Cortex of kidney (tissue), 1 donor: ENCODE data around the gene KIAA1671.

ENCODE experiments used
- DNase-seq: peaks from one replicate; lab custom pipeline; 2025; lab: John Stamatoyannopoulos, UW

The KIAA1671 gene

GRCh38 chr22:25147642-25147928 lies 195.1 kb downstream of the KIAA1671 start:
- no peak for DNase-seq

- no peak for DNase-seq
These were observed 195.7 kb downstream of the KIAA1671 start for GRCh38 chr22:25148149-25148691.

GRCh38 chr22:25149014-25149413 lies 196.5 kb downstream of the KIAA1671 start:
- no peak for DNase-seq

GRCh38 chr22:25153961-25154666 lies 201.6 kb downstream of the KIAA1671 start:
- DNase-seq = no peak

GRCh38 chr22:25154667-25154999 lies 202.1 kb downstream of the KIAA1671 start:
- no peak for DNase-seq

GRCh38 chr22:25156736-25157135 lies 204.2 kb downstream of the KIAA1671 start:
- DNase-seq = no peak

- no peak for DNase-seq
These were observed 206.5 kb downstream of the KIAA1671 start for GRCh38 chr22:25159028-25159427.

GRCh38 chr22:25160120-25160996 lies 207.8 kb downstream of the KIAA1671 start:
- no peak for DNase-seq

GRCh38 chr22:25161017-25161915 lies 208.8 kb downstream of the KIAA1671 start:
- no peak for DNase-seq

- no peak for DNase-seq
These were observed 209.5 kb downstream of the KIAA1671 start for GRCh38 chr22:25161916-25162530.

- no peak for DNase-seq
These were observed 210.0 kb downstream of the KIAA1671 start for GRCh38 chr22:25162561-25162960.

- no peak for DNase-seq
These were observed 213.3 kb downstream of the KIAA1671 start for GRCh38 chr22:25165785-25166184.

GRCh38 chr22:25166266-25167040 lies 213.9 kb downstream of the KIAA1671 start:
- DNase-seq = no peak

GRCh38 chr22:25167082-25167481 lies 214.6 kb downstream of the KIAA1671 start:
- DNase-seq = no peak

- no peak for DNase-seq
These were observed 215.5 kb downstream of the KIAA1671 start for GRCh38 chr22:25167834-25168601.

GRCh38 chr22:25169278-25170031 lies 216.9 kb downstream of the KIAA1671 start:
- no peak for DNase-seq

GRCh38 chr22:25170426-25170980 lies 218.0 kb downstream of the KIAA1671 start:
- no peak for DNase-seq

GRCh38 chr22:25172153-25172552 lies 219.6 kb downstream of the KIAA1671 start:
- no peak for DNase-seq
